HCT116 (cell line): Measurements from ENCODE around the gene GABRA4. TPM values are rescaled to one million over a fixed set of nuclear protein-coding genes. Genes with fewer than 3 reads are reported as not detected.

Source experiments
- ATAC-seq: fragments of 200-7000 bp; cut with Tn5 transposase; 2 replicates; pipeline ENCODE4 v1.9.1; 2020; ENCODE audit warnings: mild to moderate bottlenecking, moderate library complexity
- BruUV-seq: library from RNA; stranded (reverse); fragments of 400-500 nt; replicated peaks from 2 replicates; lab custom pipeline; 2021; lab: Mats Ljungman, UMichigan
- CTCF ChIA-PET: fragments of 300-600 bp; sonication (Branson Sonifier 250); formaldehyde crosslinking; loops from one replicate; lab custom pipeline; 2021; ENCODE audit warnings: antibody characterized with exemption; lab: Charles Lee
- POLR2A ChIA-PET: fragments of 300-600, 350-600 bp; sonication (Branson Sonifier 250); formaldehyde crosslinking; loops from one replicate; lab custom pipeline; 2021; ENCODE audit warnings: antibody characterized with exemption; lab: Charles Lee
- RAD21 ChIA-PET, 2 experiments: fragments of 300-600 bp; sonication (Branson Sonifier 250); formaldehyde crosslinking; loops; one replicate each; lab custom pipeline; 2023; ENCODE audit warnings: low total read pairs in 2 of 2; ENCODE audit not compliant: uncharacterized antibody in 2 of 2, unreplicated experiment in 2 of 2, low non-redundant PET in 1 of 2; lab: Charles Lee
- DNase-seq: peaks from one replicate; pipeline ENCODE4 v3.0.0-alpha.2; 2010; ENCODE audit warnings: low read depth, low spot score
- H2AFZ ChIP-seq: fragments of 200-600 bp; shearing (Covaris generic), sonication (generic); 2 replicates; pipeline ENCODE4 v1.6.1; 2017; ENCODE audit warnings: low read depth, mixed run types, mixed read lengths, antibody characterized with exemption, low read length; ENCODE audit not compliant: poor library complexity, severe bottlenecking
- H3K27ac ChIP-seq: 2 replicates; pipeline ENCODE4 v1.5.1; 2012; ENCODE audit warnings: low read depth, low read length
- H3K27me3 ChIP-seq: fragments of 200-600 bp; sonication (generic); 2 replicates; pipeline ENCODE4 v1.6.1; 2016; ENCODE audit warnings: mixed run types, low read length, mixed read lengths; ENCODE audit not compliant: insufficient read depth
- H3K36me3 ChIP-seq, 2 experiments: fragments of 200-500 bp in 1 of 2; fragments of 200-600 bp in 1 of 2; sonication (Bioruptor generic) in 1 of 2; sonication (generic) in 1 of 2; 2 replicates each; pipeline versions ENCODE4 v1.5.1 to v1.6.1; 2014 to 2016; ENCODE audit warnings: low read length in 2 of 2, inconsistent platforms in 1 of 2, mixed read lengths in 1 of 2, mixed run types in 1 of 2; ENCODE audit not compliant: insufficient read depth in 2 of 2, control insufficient read depth in 1 of 2
- H3K4me1 ChIP-seq, 2 experiments: fragments of 200-600 bp in 1 of 2; sonication (generic) in 1 of 2; 2 replicates each; pipeline versions ENCODE4 v1.5.1 to v1.6.1; 2012 to 2017; ENCODE audit warnings: low read length in 2 of 2, inconsistent platforms in 1 of 2, mild to moderate bottlenecking in 1 of 2, mixed read lengths in 1 of 2, mixed run types in 1 of 2, moderate library complexity in 1 of 2; ENCODE audit not compliant: insufficient read depth in 2 of 2, control insufficient read depth in 1 of 2
- H3K4me2 ChIP-seq: fragments of 200-600 bp; sonication (generic); 2 replicates; pipeline ENCODE4 v1.6.1; 2017; ENCODE audit warnings: mixed run types, low read length, mixed read lengths
- H3K4me3 ChIP-seq, 2 experiments: fragments of 200-600 bp in 1 of 2; sonication (generic) in 1 of 2; replicated peaks in 1 of 2; 2 replicates each; pipeline ENCODE4 v1.5.1; 2011 to 2016; ENCODE audit warnings: low read length in 2 of 2, control low read depth in 1 of 2, low read depth in 1 of 2, mild to moderate bottlenecking in 1 of 2, mixed read lengths in 1 of 2, mixed run types in 1 of 2
- H3K79me2 ChIP-seq: fragments of 200-600 bp; sonication (generic); 2 replicates; pipeline ENCODE4 v1.6.1; 2017; ENCODE audit warnings: mild to moderate bottlenecking, mixed run types, low read length, moderate library complexity, mixed read lengths; ENCODE audit not compliant: insufficient read depth
- H3K9ac ChIP-seq: fragments of 200-600 bp; sonication (generic); 2 replicates; pipeline ENCODE4 v1.6.1; 2016; ENCODE audit warnings: low read length, mixed read lengths
- H3K9me2 ChIP-seq: fragments of 200-600 bp; sonication (generic), shearing (Covaris generic); 2 replicates; pipeline ENCODE4 v1.6.1; 2017; ENCODE audit warnings: mixed run types, mild to moderate bottlenecking, moderate library complexity; ENCODE audit not compliant: insufficient read depth
- H3K9me3 ChIP-seq, 2 experiments: fragments of 200-500 bp in 1 of 2; fragments of 200-600 bp in 1 of 2; sonication (Bioruptor generic) in 1 of 2; sonication (generic) in 1 of 2; 2 replicates each; pipeline ENCODE4 v1.6.1; 2014 to 2017; ENCODE audit warnings: low read length in 2 of 2, mixed read lengths in 2 of 2, inconsistent platforms in 1 of 2, low read depth in 1 of 2, mild to moderate bottlenecking in 1 of 2, mixed run types in 1 of 2, moderate library complexity in 1 of 2; ENCODE audit not compliant: control insufficient read depth in 1 of 2, insufficient read depth in 1 of 2
- H4K20me1 ChIP-seq: fragments of 200-600 bp; sonication (generic), shearing (Covaris generic); 2 replicates; pipeline ENCODE4 v1.6.1; 2017; ENCODE audit warnings: mixed run types, mild to moderate bottlenecking, moderate library complexity; ENCODE audit not compliant: insufficient read depth
- JUND ChIP-seq: IDR thresholded peaks from 2 replicates; pipeline ENCODE4 v1.6.1; 2012
- POLR2A ChIP-seq: IDR thresholded peaks from 2 replicates; pipeline ENCODE4 v1.7.0; 2011; ENCODE audit warnings: borderline replicate concordance; ENCODE audit not compliant: insufficient read depth, insufficient read length; ENCODE audit errors: extremely low read depth
- POLR2AphosphoS5 ChIP-seq: IDR thresholded peaks from 2 replicates; pipeline ENCODE4 v1.6.1; 2011; ENCODE audit warnings: mild to moderate bottlenecking, low read depth, low read length, moderate library complexity
- SIN3A ChIP-seq: IDR thresholded peaks from 2 replicates; pipeline ENCODE4 v1.6.1; 2012; ENCODE audit warnings: low read depth
- TCF7L2 ChIP-seq: IDR thresholded peaks from 2 replicates; pipeline ENCODE4 v1.7.0; 2011; ENCODE audit warnings: borderline replicate concordance, inconsistent platforms; ENCODE audit not compliant: insufficient read depth, insufficient read length; ENCODE audit errors: extremely low read depth
- YY1 ChIP-seq: IDR thresholded peaks from 2 replicates; pipeline ENCODE4 v1.6.1; 2011; ENCODE audit warnings: low read length, low read depth, moderate library complexity, mild to moderate bottlenecking; ENCODE audit not compliant: insufficient replicate concordance; ENCODE audit errors: extremely low read depth
- ZFX ChIP-seq: fragments of 450-650 bp; IDR thresholded peaks from 2 replicates; pipeline ENCODE4 v1.6.1; 2017
- ZNF274 ChIP-seq: fragments of 200-500 bp; sonication (Bioruptor generic); IDR thresholded peaks from 2 replicates; pipeline ENCODE4 v1.6.1; 2014; ENCODE audit warnings: mild to moderate bottlenecking, low read depth, low read length, inconsistent platforms
- intact Hi-C: fragments of 100-400 bp; cut with micrococcal nuclease; formaldehyde crosslinking; loops from 2 replicates; pipeline ENCODE4 v1.10.0; 2022
- total RNA-seq: library from RNA; stranded (reverse); gene quantifications from one replicate; pipeline ENCODE4 v1.2.1, GENCODE V29; 2021; ENCODE audit not compliant: unreplicated experiment
- TF ChIP-seq, protein P1 (sequence below): IDR thresholded peaks from 2 replicates; pipeline ENCODE4 v1.6.1; 2011; ENCODE audit warnings: mild to moderate bottlenecking, low read length, moderate library complexity; ENCODE audit not compliant: insufficient replicate concordance; ENCODE audit errors: extremely low read depth
- TF ChIP-seq, protein P2 (sequence below), 3 experiments: fragments of 200-600 bp in 1 of 3; sonication (generic) in 1 of 3; IDR thresholded peaks in 2 of 3; conservative IDR thresholded peaks in 1 of 3; 2 replicates each; pipeline ENCODE4 v1.5.1; 2012 to 2017; ENCODE audit warnings: low read depth in 2 of 3, low read length in 2 of 3, antibody characterized with exemption in 1 of 3, borderline replicate concordance in 1 of 3, control low read depth in 1 of 3, mild to moderate bottlenecking in 1 of 3, mixed read lengths in 1 of 3, mixed run types in 1 of 3, moderate library complexity in 1 of 3; ENCODE audit not compliant: insufficient read depth in 1 of 3
- TF ChIP-seq, protein P3 (sequence below): IDR thresholded peaks from 2 replicates; pipeline ENCODE4 v1.6.1; 2012; ENCODE audit warnings: low read depth

GABRA4 gene
- total RNA-seq, 1 experiment from 2014 or later = not detected

DNA sequence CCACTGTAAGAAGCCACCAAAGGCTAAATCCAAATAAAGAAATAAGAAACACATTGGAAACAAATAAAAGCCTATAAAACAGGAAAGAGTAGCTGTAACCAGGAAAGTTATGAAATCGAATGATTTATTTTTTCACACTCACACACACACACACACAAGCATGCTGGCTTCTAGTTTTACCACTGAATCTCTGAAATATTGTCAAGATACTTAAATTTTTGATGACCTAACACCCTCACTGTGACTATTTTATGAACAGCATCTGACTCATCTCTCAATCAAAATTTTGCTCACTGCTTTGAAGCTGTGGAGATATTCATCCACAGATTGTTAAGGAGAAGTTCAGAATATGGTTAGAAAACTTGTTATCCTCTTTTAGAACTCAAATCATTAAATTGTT lies 24.1 kb upstream of the GABRA4 start:
- RAD21 ChIA-PET = no interaction called here
- intact Hi-C loops = no loop called here

More for the DNA sequence above, 24.1 kb upstream of the GABRA4 start:
- Histone ChIP-seq H3K27me3 (no peaks in the 10 kb centered on the region), H3K9ac (no peak overlapping the region), H2AFZ (no peak overlapping the region), H3K4me1 (no peaks in the 10 kb centered on the region), H3K9me2 (no peaks in the 10 kb centered on the region), H3K79me2 (no peaks in the 10 kb centered on the region), H3K4me3 (no peak overlapping the region), H3K4me2 (no peak overlapping the region), H4K20me1 (no peaks in the 10 kb centered on the region), H3K27ac (no peak overlapping the region), H3K36me3 (no peaks in the 10 kb centered on the region), H3K9me3 (peaks cover 0 to 8% of the 10 kb centered on the region in 2 experiments; a peak in 1 of 4 replicates)
- DNase-seq (no peak), ATAC-seq (no peak)
- POLR2A ChIA-PET = no interaction called here
- TF ChIP-seq SIN3A = no peak
- TF ChIP-seq, protein P1, sequence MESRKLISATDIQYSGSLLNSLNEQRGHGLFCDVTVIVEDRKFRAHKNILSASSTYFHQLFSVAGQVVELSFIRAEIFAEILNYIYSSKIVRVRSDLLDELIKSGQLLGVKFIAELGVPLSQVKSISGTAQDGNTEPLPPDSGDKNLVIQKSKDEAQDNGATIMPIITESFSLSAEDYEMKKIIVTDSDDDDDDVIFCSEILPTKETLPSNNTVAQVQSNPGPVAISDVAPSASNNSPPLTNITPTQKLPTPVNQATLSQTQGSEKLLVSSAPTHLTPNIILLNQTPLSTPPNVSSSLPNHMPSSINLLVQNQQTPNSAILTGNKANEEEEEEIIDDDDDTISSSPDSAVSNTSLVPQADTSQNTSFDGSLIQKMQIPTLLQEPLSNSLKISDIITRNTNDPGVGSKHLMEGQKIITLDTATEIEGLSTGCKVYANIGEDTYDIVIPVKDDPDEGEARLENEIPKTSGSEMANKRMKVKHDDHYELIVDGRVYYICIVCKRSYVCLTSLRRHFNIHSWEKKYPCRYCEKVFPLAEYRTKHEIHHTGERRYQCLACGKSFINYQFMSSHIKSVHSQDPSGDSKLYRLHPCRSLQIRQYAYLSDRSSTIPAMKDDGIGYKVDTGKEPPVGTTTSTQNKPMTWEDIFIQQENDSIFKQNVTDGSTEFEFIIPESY = no peak
- no peak for TF ChIP-seq POLR2A
- TF ChIP-seq JUND = no peak
- no peak for TF ChIP-seq ZFX
- TF ChIP-seq TCF7L2 = no peak
- TF ChIP-seq YY1 = no peak
- TF ChIP-seq POLR2AphosphoS5 = no peak
- TF ChIP-seq ZNF274 = no peak
- TF ChIP-seq, protein P2, sequence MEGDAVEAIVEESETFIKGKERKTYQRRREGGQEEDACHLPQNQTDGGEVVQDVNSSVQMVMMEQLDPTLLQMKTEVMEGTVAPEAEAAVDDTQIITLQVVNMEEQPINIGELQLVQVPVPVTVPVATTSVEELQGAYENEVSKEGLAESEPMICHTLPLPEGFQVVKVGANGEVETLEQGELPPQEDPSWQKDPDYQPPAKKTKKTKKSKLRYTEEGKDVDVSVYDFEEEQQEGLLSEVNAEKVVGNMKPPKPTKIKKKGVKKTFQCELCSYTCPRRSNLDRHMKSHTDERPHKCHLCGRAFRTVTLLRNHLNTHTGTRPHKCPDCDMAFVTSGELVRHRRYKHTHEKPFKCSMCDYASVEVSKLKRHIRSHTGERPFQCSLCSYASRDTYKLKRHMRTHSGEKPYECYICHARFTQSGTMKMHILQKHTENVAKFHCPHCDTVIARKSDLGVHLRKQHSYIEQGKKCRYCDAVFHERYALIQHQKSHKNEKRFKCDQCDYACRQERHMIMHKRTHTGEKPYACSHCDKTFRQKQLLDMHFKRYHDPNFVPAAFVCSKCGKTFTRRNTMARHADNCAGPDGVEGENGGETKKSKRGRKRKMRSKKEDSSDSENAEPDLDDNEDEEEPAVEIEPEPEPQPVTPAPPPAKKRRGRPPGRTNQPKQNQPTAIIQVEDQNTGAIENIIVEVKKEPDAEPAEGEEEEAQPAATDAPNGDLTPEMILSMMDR (IDR thresholded peaks at IDR 0.05 in 2 of 3, conservative IDR thresholded peaks at IDR 0.05 in 1 of 3; ENCODE audit: borderline replicate concordance in 1 of 3, insufficient read depth in 1 of 3, low read depth in 2 of 3, low read length in 2 of 3) = no peak
- TF ChIP-seq, protein P3, sequence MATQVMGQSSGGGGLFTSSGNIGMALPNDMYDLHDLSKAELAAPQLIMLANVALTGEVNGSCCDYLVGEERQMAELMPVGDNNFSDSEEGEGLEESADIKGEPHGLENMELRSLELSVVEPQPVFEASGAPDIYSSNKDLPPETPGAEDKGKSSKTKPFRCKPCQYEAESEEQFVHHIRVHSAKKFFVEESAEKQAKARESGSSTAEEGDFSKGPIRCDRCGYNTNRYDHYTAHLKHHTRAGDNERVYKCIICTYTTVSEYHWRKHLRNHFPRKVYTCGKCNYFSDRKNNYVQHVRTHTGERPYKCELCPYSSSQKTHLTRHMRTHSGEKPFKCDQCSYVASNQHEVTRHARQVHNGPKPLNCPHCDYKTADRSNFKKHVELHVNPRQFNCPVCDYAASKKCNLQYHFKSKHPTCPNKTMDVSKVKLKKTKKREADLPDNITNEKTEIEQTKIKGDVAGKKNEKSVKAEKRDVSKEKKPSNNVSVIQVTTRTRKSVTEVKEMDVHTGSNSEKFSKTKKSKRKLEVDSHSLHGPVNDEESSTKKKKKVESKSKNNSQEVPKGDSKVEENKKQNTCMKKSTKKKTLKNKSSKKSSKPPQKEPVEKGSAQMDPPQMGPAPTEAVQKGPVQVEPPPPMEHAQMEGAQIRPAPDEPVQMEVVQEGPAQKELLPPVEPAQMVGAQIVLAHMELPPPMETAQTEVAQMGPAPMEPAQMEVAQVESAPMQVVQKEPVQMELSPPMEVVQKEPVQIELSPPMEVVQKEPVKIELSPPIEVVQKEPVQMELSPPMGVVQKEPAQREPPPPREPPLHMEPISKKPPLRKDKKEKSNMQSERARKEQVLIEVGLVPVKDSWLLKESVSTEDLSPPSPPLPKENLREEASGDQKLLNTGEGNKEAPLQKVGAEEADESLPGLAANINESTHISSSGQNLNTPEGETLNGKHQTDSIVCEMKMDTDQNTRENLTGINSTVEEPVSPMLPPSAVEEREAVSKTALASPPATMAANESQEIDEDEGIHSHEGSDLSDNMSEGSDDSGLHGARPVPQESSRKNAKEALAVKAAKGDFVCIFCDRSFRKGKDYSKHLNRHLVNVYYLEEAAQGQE = no peak
- no TSS peak for BruUV-seq
- CTCF ChIA-PET = no interaction called here
